GM18870 (cell line): ENCODE data around the gene ZFPL1.
"Not testable (repeated sequence)": the region's sequence is repeated elsewhere in the genome, so short reads cannot be mapped to it uniquely, and the experiment has no call there.

Experiments used
- ATAC-seq: cut with Tn5 transposase; IDR thresholded peaks from one replicate; pipeline ENCODE4 v1.9.1; 2021; ENCODE audit warnings: moderate library complexity; ENCODE audit not compliant: unreplicated experiment

ZFPL1 gene

GRCh38 chr11:65112546-65113360, 28.7 kb downstream of the ZFPL1 start:
- no peak for ATAC-seq

GRCh38 chr11:65113361-65113756, 29.3 kb downstream of the ZFPL1 start:
- no peak for ATAC-seq

GRCh38 chr11:65113839-65114238, 29.8 kb downstream of the ZFPL1 start:
- no peak for ATAC-seq

- no peak for ATAC-seq
These were observed 30.6 kb downstream of the ZFPL1 start for GRCh38 chr11:65114538-65115171.

- ATAC-seq = no peak
These were observed 31.5 kb downstream of the ZFPL1 start for GRCh38 chr11:65115361-65116082.

- ATAC-seq = no peak
These were observed 32.6 kb downstream of the ZFPL1 start for GRCh38 chr11:65116370-65117205.

GRCh38 chr11:65117206-65118096, 33.4 kb downstream of the ZFPL1 start, which contains the start of gene ZNHIT2:
ZNHIT2 (minus strand) TSS chr11:65117701; CDS start chr11:65117653, 48 bp downstream.
- ATAC-seq = peak; percentile 60

- no peak for ATAC-seq
These were observed 34.2 kb downstream of the ZFPL1 start for GRCh38 chr11:65118097-65118837.

GRCh38 chr11:65118891-65119669, 35.1 kb downstream of the ZFPL1 start:
- not testable (repeated sequence) for ATAC-seq

GRCh38 chr11:65119670-65119995, 35.6 kb downstream of the ZFPL1 start:
- ATAC-seq = no peak

GRCh38 chr11:65120831-65121230, 36.8 kb downstream of the ZFPL1 start:
- no peak for ATAC-seq

GRCh38 chr11:65121447-65121864, 37.4 kb downstream of the ZFPL1 start:
- no peak for ATAC-seq

- peak; percentile 48 for ATAC-seq
These were observed 38.1 kb downstream of the ZFPL1 start, which contains the start of the genes FAU and MRPL49 for GRCh38 chr11:65121865-65122696. FAU (minus strand) TSS chr11:65122134; CDS start chr11:65121813, 321 bp downstream. MRPL49 (plus strand) TSS chr11:65122321; CDS start chr11:65122347, 26 bp downstream.

GRCh38 chr11:65124480-65125196, 40.6 kb downstream of the ZFPL1 start:
- no peak for ATAC-seq

GRCh38 chr11:65125197-65126056, 41.4 kb downstream of the ZFPL1 start:
- no peak for ATAC-seq
